Skeletal muscle satellite cell (primary cell): ENCODE data around the gene CHRM3.
"Not testable (repeated sequence)": the region's sequence is repeated elsewhere in the genome, so short reads cannot be mapped to it uniquely, and the experiment has no call there.

ENCODE experiments used
- H3K27me3 ChIP-seq: 2 replicates; pipeline ENCODE4 v1.7.0; 2013; ENCODE audit warnings: low read length; ENCODE audit not compliant: control insufficient read depth, insufficient read depth
- H3K36me3 ChIP-seq: 2 replicates; pipeline ENCODE4 v1.7.0; 2013; ENCODE audit warnings: mild to moderate bottlenecking, control low read depth, low read length; ENCODE audit not compliant: insufficient read depth
- H3K4me1 ChIP-seq: 2 replicates; pipeline ENCODE4 v1.7.0; 2013; ENCODE audit warnings: low read length; ENCODE audit not compliant: control insufficient read depth, insufficient read depth
- H3K4me2 ChIP-seq: 2 replicates; pipeline ENCODE4 v1.7.0; 2013; ENCODE audit warnings: mild to moderate bottlenecking, low read length
- H3K4me3 ChIP-seq: 2 replicates; pipeline ENCODE4 v1.7.0; 2013; ENCODE audit warnings: low read length
- H3K9ac ChIP-seq: 2 replicates; pipeline ENCODE4 v1.7.0; 2013; ENCODE audit warnings: mild to moderate bottlenecking, low read depth, low read length, moderate library complexity
- H3K9me3 ChIP-seq: replicated peaks from 2 replicates; pipeline ENCODE4 v1.7.0; 2013; ENCODE audit warnings: mild to moderate bottlenecking, control low read depth, low read length

The CHRM3 gene

GRCh38 chr1:239368436-239369109, 17.8 kb upstream of the CHRM3 start:
- no peak overlapping the region for H3K4me3 ChIP-seq
- H3K9me3 ChIP-seq = no peaks in the 10 kb centered on the region
- no peak overlapping the region for H3K4me2 ChIP-seq
- H3K36me3 ChIP-seq = no peaks in the 10 kb centered on the region
- no peak overlapping the region for H3K9ac ChIP-seq
- H3K27me3 ChIP-seq = no peaks in the 10 kb centered on the region
- no peaks in the 10 kb centered on the region for H3K4me1 ChIP-seq

- H3K4me1 ChIP-seq, H3K4me2 ChIP-seq, H3K4me3 ChIP-seq, H3K36me3 ChIP-seq, H3K27me3 ChIP-seq, H3K9me3 ChIP-seq, H3K9ac ChIP-seq: not testable (repeated sequence)
Measured at GRCh38 chr1:239370869-239371268, 15.5 kb upstream of the CHRM3 start.

GRCh38 chr1:239382666-239383065, 3.7 kb upstream of the CHRM3 start:
- H3K9ac ChIP-seq = no peak overlapping the region
- no peak overlapping the region for H3K4me2 ChIP-seq
- H3K9me3 ChIP-seq = peaks cover 3% of the 10 kb centered on the region
- no peak overlapping the region for H3K4me3 ChIP-seq
- no peaks in the 10 kb centered on the region for H3K36me3 ChIP-seq
- H3K27me3 ChIP-seq = peaks cover 5% of the 10 kb centered on the region
- no peaks in the 10 kb centered on the region for H3K4me1 ChIP-seq

GRCh38 chr1:239383714-239384113, 2.7 kb upstream of the CHRM3 start:
- H3K4me1 ChIP-seq = no peaks in the 10 kb centered on the region
- H3K27me3 ChIP-seq = peaks cover 7% of the 10 kb centered on the region
- H3K9me3 ChIP-seq = peaks cover 3% of the 10 kb centered on the region
- H3K4me3 ChIP-seq = no peak overlapping the region
- H3K4me2 ChIP-seq = no peak overlapping the region
- no peak overlapping the region for H3K9ac ChIP-seq
- no peaks in the 10 kb centered on the region for H3K36me3 ChIP-seq

- Histone ChIP-seq H3K4me3 (no peak overlapping the region), H3K9me3 (peaks cover 3% of the 10 kb centered on the region), H3K4me1 (no peaks in the 10 kb centered on the region), H3K9ac (no peak overlapping the region), H3K27me3 (peaks cover 7% of the 10 kb centered on the region), H3K36me3 (no peaks in the 10 kb centered on the region), H3K4me2 (no peak overlapping the region)
Measured at GRCh38 chr1:239387304-239388158, 1.2 kb downstream of the CHRM3 start.

GRCh38 chr1:239388159-239388485, 1.8 kb downstream of the CHRM3 start:
- Histone ChIP-seq H3K4me2 (no peak overlapping the region), H3K9ac (no peak overlapping the region), H3K27me3 (peaks cover 7% of the 10 kb centered on the region), H3K4me1 (no peaks in the 10 kb centered on the region), H3K4me3 (no peak overlapping the region), H3K36me3 (no peaks in the 10 kb centered on the region), H3K9me3 (peaks cover 3% of the 10 kb centered on the region)

GRCh38 chr1:239388578-239388977, 2.2 kb downstream of the CHRM3 start:
- Histone ChIP-seq H3K9me3 (peaks cover 5% of the 10 kb centered on the region), H3K9ac (no peak overlapping the region), H3K36me3 (no peaks in the 10 kb centered on the region), H3K27me3 (peaks cover 7% of the 10 kb centered on the region), H3K4me1 (no peaks in the 10 kb centered on the region), H3K4me3 (no peak overlapping the region), H3K4me2 (no peak overlapping the region)

GRCh38 chr1:239389703-239390102, 3.3 kb downstream of the CHRM3 start:
- H3K4me2 ChIP-seq = no peak overlapping the region
- no peak overlapping the region for H3K4me3 ChIP-seq
- H3K9ac ChIP-seq = no peak overlapping the region
- no peaks in the 10 kb centered on the region for H3K36me3 ChIP-seq
- peaks cover 10% of the 10 kb centered on the region for H3K9me3 ChIP-seq
- H3K4me1 ChIP-seq = no peaks in the 10 kb centered on the region
- peaks cover 7% of the 10 kb centered on the region for H3K27me3 ChIP-seq

GRCh38 chr1:239392271-239392670, 5.9 kb downstream of the CHRM3 start:
- Histone ChIP-seq H3K27me3 (peaks cover 6% of the 10 kb centered on the region), H3K4me1 (no peaks in the 10 kb centered on the region), H3K4me3 (no peak overlapping the region), H3K36me3 (no peaks in the 10 kb centered on the region), H3K4me2 (no peak overlapping the region), H3K9ac (no peak overlapping the region), H3K9me3 (peaks cover 7% of the 10 kb centered on the region)

GRCh38 chr1:239394107-239394506, 7.7 kb downstream of the CHRM3 start:
- H3K27me3 ChIP-seq = no peaks in the 10 kb centered on the region

GRCh38 chr1:239413916-239414315, 27.5 kb downstream of the CHRM3 start:
- Histone ChIP-seq H3K9me3 (no peaks in the 10 kb centered on the region), H3K9ac (no peak overlapping the region), H3K36me3 (no peaks in the 10 kb centered on the region), H3K27me3 (no peaks in the 10 kb centered on the region), H3K4me1 (no peaks in the 10 kb centered on the region), H3K4me3 (no peak overlapping the region), H3K4me2 (no peak overlapping the region)

More at GRCh38 chr1:239394107-239394506, 7.7 kb downstream of the CHRM3 start:
- H3K4me2 ChIP-seq = no peak overlapping the region
- no peaks in the 10 kb centered on the region for H3K4me1 ChIP-seq
- peaks cover 7% of the 10 kb centered on the region for H3K9me3 ChIP-seq
- no peak overlapping the region for H3K4me3 ChIP-seq
- H3K36me3 ChIP-seq = no peaks in the 10 kb centered on the region
- no peak overlapping the region for H3K9ac ChIP-seq

- no peaks in the 10 kb centered on the region for H3K4me1 ChIP-seq
- no peaks in the 10 kb centered on the region for H3K9me3 ChIP-seq
- H3K36me3 ChIP-seq = no peaks in the 10 kb centered on the region
- H3K27me3 ChIP-seq = no peaks in the 10 kb centered on the region
- H3K9ac ChIP-seq = no peak overlapping the region
- no peak overlapping the region for H3K4me3 ChIP-seq
- no peak overlapping the region for H3K4me2 ChIP-seq
Measured at GRCh38 chr1:239417221-239417620, 30.9 kb downstream of the CHRM3 start.
